HG03565 (cell line): Measurements from ENCODE around the gene BBOX1.
"Not testable (repeated sequence)": the region's sequence is repeated elsewhere in the genome, so short reads cannot be mapped to it uniquely, and the experiment has no call there.

Experiments
- ATAC-seq: cut with Tn5 transposase; IDR thresholded peaks from one replicate; pipeline ENCODE4 v1.9.1; 2021; ENCODE audit warnings: mild to moderate bottlenecking, moderate library complexity; ENCODE audit not compliant: unreplicated experiment

The BBOX1 gene

GRCh38 chr11:27083782-27084181, 43.2 kb downstream of the BBOX1 start:
- no peak for ATAC-seq

GRCh38 chr11:27084518-27084917, 43.9 kb downstream of the BBOX1 start:
- no peak for ATAC-seq

GRCh38 chr11:27085111-27085510, 44.5 kb downstream of the BBOX1 start:
- no peak for ATAC-seq

- no peak for ATAC-seq
Observed at GRCh38 chr11:27085605-27086004, 45.0 kb downstream of the BBOX1 start.

GRCh38 chr11:27087432-27087831, 46.8 kb downstream of the BBOX1 start:
- no peak for ATAC-seq

- ATAC-seq = no peak
Observed at GRCh38 chr11:27088353-27088752, 47.7 kb downstream of the BBOX1 start.

- no peak for ATAC-seq
Observed at GRCh38 chr11:27089746-27090145, 49.1 kb downstream of the BBOX1 start.

- not testable (repeated sequence) for ATAC-seq
Observed at GRCh38 chr11:27090357-27090948, 49.8 kb downstream of the BBOX1 start.

- ATAC-seq = no peak
Observed at GRCh38 chr11:27094120-27094519, 53.5 kb downstream of the BBOX1 start.

GRCh38 chr11:27095059-27095458, 54.4 kb downstream of the BBOX1 start:
- no peak for ATAC-seq

GRCh38 chr11:27095887-27096286, 55.3 kb downstream of the BBOX1 start:
- ATAC-seq = no peak

- no peak for ATAC-seq
Observed at GRCh38 chr11:27097551-27097950, 56.9 kb downstream of the BBOX1 start.

- no peak for ATAC-seq
Observed at GRCh38 chr11:27100534-27100933, 59.9 kb downstream of the BBOX1 start.

- no peak for ATAC-seq
Observed at GRCh38 chr11:27107548-27107947, 66.9 kb downstream of the BBOX1 start.

GRCh38 chr11:27108809-27109208, 68.2 kb downstream of the BBOX1 start:
- no peak for ATAC-seq

- no peak for ATAC-seq
Observed at GRCh38 chr11:27111896-27112295, 71.3 kb downstream of the BBOX1 start.

GRCh38 chr11:27112946-27113345, 72.3 kb downstream of the BBOX1 start:
- ATAC-seq = no peak

- ATAC-seq = no peak
Observed at GRCh38 chr11:27115051-27115650, 74.5 kb downstream of the BBOX1 start.

GRCh38 chr11:27116684-27117083, 76.1 kb downstream of the BBOX1 start:
- ATAC-seq = no peak

GRCh38 chr11:27118371-27118770, 77.8 kb downstream of the BBOX1 start:
- ATAC-seq = no peak

GRCh38 chr11:27118949-27119348, 78.3 kb downstream of the BBOX1 start:
- no peak for ATAC-seq

GRCh38 chr11:27119396-27119795, 78.8 kb downstream of the BBOX1 start:
- ATAC-seq = no peak

GRCh38 chr11:27120211-27120610, 79.6 kb downstream of the BBOX1 start:
- ATAC-seq = no peak
